Measurements from ENCODE around the gene STAM.
"Not testable (repeated sequence)": the region's sequence is repeated elsewhere in the genome, so short reads cannot be mapped to it uniquely, and the experiment has no call there.

The STAM gene

DNA sequence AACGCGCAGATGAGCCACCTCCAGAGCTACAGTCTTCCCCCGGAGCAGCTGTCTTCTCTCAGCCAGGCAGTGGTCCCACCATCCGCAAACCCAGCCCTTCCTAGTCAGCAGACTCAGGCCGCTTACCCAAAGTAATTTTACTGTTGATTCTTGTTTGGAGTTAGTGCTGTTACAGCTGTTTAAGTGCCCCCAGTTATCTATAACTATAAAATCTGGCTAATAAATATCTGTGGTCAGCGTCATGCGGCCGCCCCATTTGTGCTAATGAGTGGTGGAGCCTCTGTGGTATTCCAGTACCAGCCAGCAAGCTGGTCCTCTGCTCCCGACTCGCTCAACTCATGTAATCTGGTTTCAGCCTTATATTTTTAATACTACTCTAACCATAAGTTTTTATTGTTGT, 64.9 kb downstream of the STAM start:
- H3K36me3 ChIP-seq (ENCODE audit: insufficient read depth, low read length) = peaks cover 82% of the 10 kb centered on the region
- H3K4me3 ChIP-seq (ENCODE audit: low read length) = no peak overlapping the region
- H3K4me1 ChIP-seq (ENCODE audit: insufficient read depth, low read length) = no peaks in the 10 kb centered on the region
- H3K27me3 ChIP-seq (ENCODE audit: insufficient read depth, low read length) = no peaks in the 10 kb centered on the region
- no peak overlapping the region for H3K9ac ChIP-seq (ENCODE audit: low read depth, low read length)
- H3K9me3 ChIP-seq (ENCODE audit: insufficient read depth, low read depth, low read length) = no peaks in the 10 kb centered on the region
- H3K27ac ChIP-seq (ENCODE audit: low read depth, low read length) = no peak overlapping the region
- 94% methylated on average over 10 of the region's 10 CpGs for WGBS

GRCh38 chr10:17709492-17709891, 65.5 kb downstream of the STAM start:
- Histone ChIP-seq H3K27me3 (ENCODE audit: insufficient read depth, low read length) (no peaks in the 10 kb centered on the region), H3K4me1 (ENCODE audit: insufficient read depth, low read length) (no peaks in the 10 kb centered on the region), H3K27ac (ENCODE audit: low read depth, low read length) (no peak overlapping the region), H3K9ac (ENCODE audit: low read depth, low read length) (no peak overlapping the region), H3K9me3 (ENCODE audit: insufficient read depth, low read depth, low read length) (no peaks in the 10 kb centered on the region), H3K36me3 (ENCODE audit: insufficient read depth, low read length) (peaks cover 84% of the 10 kb centered on the region), H3K4me3 (ENCODE audit: low read length) (no peak overlapping the region)
- 89% methylated on average over 5 of the region's 5 CpGs for WGBS

- Histone ChIP-seq H3K4me3 (ENCODE audit: low read length) (no peak overlapping the region), H3K9ac (ENCODE audit: low read depth, low read length) (no peak overlapping the region), H3K36me3 (ENCODE audit: insufficient read depth, low read length) (peaks cover 84% of the 10 kb centered on the region), H3K27ac (ENCODE audit: low read depth, low read length) (no peak overlapping the region), H3K9me3 (ENCODE audit: insufficient read depth, low read depth, low read length) (no peaks in the 10 kb centered on the region), H3K4me1 (ENCODE audit: insufficient read depth, low read length) (no peaks in the 10 kb centered on the region), H3K27me3 (ENCODE audit: insufficient read depth, low read length) (no peaks in the 10 kb centered on the region)
- whole genome bisulfite sequencing = 94% methylated on average over 4 of the region's 4 CpGs
These were observed 66.2 kb downstream of the STAM start for GRCh38 chr10:17710181-17710580.

DNA sequence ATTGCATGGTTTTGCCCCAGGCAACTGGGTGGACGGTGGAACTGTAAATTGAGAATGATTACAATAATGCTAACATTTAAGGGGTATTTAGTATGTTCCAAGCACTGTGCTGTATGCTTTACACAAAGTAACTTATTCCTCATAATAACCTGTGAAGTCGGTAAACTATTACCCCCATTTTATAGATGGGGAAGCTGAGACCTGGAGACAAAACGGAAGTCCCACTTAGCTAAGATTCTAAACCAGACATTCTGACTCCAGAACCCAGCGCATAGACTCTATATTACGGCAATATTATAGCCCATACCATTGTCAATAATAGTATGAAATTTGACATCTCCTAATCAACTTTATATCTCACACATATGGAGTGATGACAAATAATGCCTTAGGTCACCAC, 68.1 kb downstream of the STAM start:
- Histone ChIP-seq H3K27ac (ENCODE audit: low read depth, low read length) (no peak overlapping the region), H3K9ac (ENCODE audit: low read depth, low read length) (no peak overlapping the region), H3K27me3 (ENCODE audit: insufficient read depth, low read length) (no peaks in the 10 kb centered on the region), H3K9me3 (ENCODE audit: insufficient read depth, low read depth, low read length) (no peaks in the 10 kb centered on the region), H3K4me1 (ENCODE audit: insufficient read depth, low read length) (no peaks in the 10 kb centered on the region), H3K4me3 (ENCODE audit: low read length) (no peak overlapping the region), H3K36me3 (ENCODE audit: insufficient read depth, low read length) (peaks cover 86% of the 10 kb centered on the region)
- 96% methylated on average over 5 of the region's 5 CpGs for WGBS

DNA sequence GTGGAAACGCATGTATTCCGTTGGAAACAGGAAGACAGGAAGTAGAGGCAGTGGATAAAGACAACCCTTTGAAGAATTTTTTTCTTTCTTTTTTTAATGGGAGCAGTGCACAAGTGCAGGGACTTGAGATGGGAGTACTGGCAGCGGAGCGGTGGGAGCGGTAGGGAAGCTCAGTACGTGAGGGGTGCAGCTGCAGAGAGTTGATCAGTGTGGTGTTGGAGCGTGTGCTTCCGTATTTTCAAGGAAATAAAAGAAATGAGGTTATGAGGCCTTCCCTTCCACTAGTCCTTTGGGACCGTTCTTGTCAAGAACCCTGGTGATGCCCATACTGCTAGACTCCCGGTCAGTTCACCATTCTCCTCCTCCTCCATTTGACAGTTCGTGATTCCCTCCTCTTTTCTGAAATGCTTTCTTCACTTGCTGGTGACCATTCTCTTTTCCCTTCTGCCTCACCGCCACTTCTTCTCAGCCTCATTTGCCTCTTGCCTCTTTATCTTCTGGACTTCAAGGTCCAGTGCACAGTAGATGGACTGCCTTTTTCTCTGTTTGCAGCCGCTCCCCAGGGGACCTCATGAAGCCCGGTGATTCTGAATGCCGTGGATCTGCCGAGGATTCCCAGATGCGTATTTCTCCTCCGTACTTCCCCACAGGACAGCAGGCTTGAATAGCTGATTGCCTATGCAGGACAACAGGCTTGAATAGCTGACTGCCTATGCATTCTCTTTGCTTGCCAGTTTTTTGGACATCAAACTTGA, 68.9 kb downstream of the STAM start:
- Histone ChIP-seq H3K36me3 (ENCODE audit: insufficient read depth, low read length) (peaks cover 89% of the 10 kb centered on the region), H3K4me1 (ENCODE audit: insufficient read depth, low read length) (no peaks in the 10 kb centered on the region), H3K27me3 (ENCODE audit: insufficient read depth, low read length) (no peaks in the 10 kb centered on the region), H3K9ac (ENCODE audit: low read depth, low read length) (no peak overlapping the region), H3K9me3 (ENCODE audit: insufficient read depth, low read depth, low read length) (no peaks in the 10 kb centered on the region), H3K27ac (ENCODE audit: low read depth, low read length) (no peak overlapping the region), H3K4me3 (ENCODE audit: low read length) (no peak overlapping the region; the same call in 1 of the 2 replicates)
- WGBS = 83% methylated on average over 18 of the region's 18 CpGs

- H3K27ac ChIP-seq (ENCODE audit: low read depth, low read length) = no peak overlapping the region
- no peaks in the 10 kb centered on the region for H3K4me1 ChIP-seq (ENCODE audit: insufficient read depth, low read length)
- H3K4me3 ChIP-seq (ENCODE audit: low read length) = no peak overlapping the region
- 91% methylated on average over 10 of the region's 10 CpGs for WGBS
- H3K27me3 ChIP-seq (ENCODE audit: insufficient read depth, low read length) = no peaks in the 10 kb centered on the region
- no peaks in the 10 kb centered on the region for H3K9me3 ChIP-seq (ENCODE audit: insufficient read depth, low read depth, low read length)
- H3K36me3 ChIP-seq (ENCODE audit: insufficient read depth, low read length) = peaks cover 82% of the 10 kb centered on the region
- no peak overlapping the region for H3K9ac ChIP-seq (ENCODE audit: low read depth, low read length)
These were observed 69.8 kb downstream of the STAM start for GRCh38 chr10:17713758-17714157.

DNA sequence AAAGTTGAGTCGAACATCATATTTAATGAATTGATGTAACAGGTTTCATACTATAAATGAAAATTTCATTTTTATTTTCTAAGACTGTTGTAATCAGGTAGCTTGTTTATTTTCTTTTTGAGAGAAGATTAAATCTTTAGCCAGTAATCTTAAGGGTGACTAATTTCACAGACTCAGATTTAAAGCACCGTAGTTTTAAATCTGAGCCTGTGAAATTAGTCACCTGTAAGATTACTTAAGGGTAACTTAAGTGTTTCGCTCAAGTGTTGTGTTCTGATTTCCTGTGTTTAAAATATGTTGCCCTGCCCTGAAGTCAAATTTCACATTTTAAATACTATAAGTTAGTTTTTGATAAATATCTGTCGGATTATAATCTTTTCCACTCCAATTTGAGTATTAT, 72.2 kb downstream of the STAM start:
- no peak overlapping the region for H3K4me3 ChIP-seq (ENCODE audit: low read length)
- H3K27ac ChIP-seq (ENCODE audit: low read depth, low read length) = no peak overlapping the region
- H3K4me1 ChIP-seq (ENCODE audit: insufficient read depth, low read length) = no peaks in the 10 kb centered on the region
- H3K9ac ChIP-seq (ENCODE audit: low read depth, low read length) = no peak overlapping the region
- WGBS = 100% methylated on average over 2 of the region's 4 CpGs
- no peaks in the 10 kb centered on the region for H3K9me3 ChIP-seq (ENCODE audit: insufficient read depth, low read depth, low read length)
- H3K36me3 ChIP-seq (ENCODE audit: insufficient read depth, low read length) = peaks cover 64% of the 10 kb centered on the region
- H3K27me3 ChIP-seq (ENCODE audit: insufficient read depth, low read length) = no peaks in the 10 kb centered on the region

GRCh38 chr10:17722317-17723014, 78.5 kb downstream of the STAM start:
- H3K27me3 ChIP-seq (ENCODE audit: insufficient read depth, low read length); H3K4me3 ChIP-seq (ENCODE audit: low read length): not testable (repeated sequence)
- WGBS = 92% methylated on average over 24 of the region's 25 CpGs

GRCh38 chr10:17725703-17726102, 81.8 kb downstream of the STAM start:
- Histone ChIP-seq H3K9me3 (ENCODE audit: insufficient read depth, low read depth, low read length) (peaks cover 7% of the 10 kb centered on the region; the same call in 1 of the 2 replicates), H3K4me1 (ENCODE audit: insufficient read depth, low read length) (no peaks in the 10 kb centered on the region), H3K9ac (ENCODE audit: low read depth, low read length) (no peak overlapping the region), H3K4me3 (ENCODE audit: low read length) (no peak overlapping the region), H3K27ac (ENCODE audit: low read depth, low read length) (no peak overlapping the region), H3K36me3 (ENCODE audit: insufficient read depth, low read length) (peaks cover 5% of the 10 kb centered on the region), H3K27me3 (ENCODE audit: insufficient read depth, low read length) (no peaks in the 10 kb centered on the region)
- WGBS = 91% methylated on average over 7 of the region's 7 CpGs

More at GRCh38 chr10:17722317-17723014, 78.5 kb downstream of the STAM start:
- H3K9ac ChIP-seq (ENCODE audit: low read depth, low read length); H3K27ac ChIP-seq (ENCODE audit: low read depth, low read length); H3K36me3 ChIP-seq (ENCODE audit: insufficient read depth, low read length); H3K4me1 ChIP-seq (ENCODE audit: insufficient read depth, low read length); H3K9me3 ChIP-seq (ENCODE audit: insufficient read depth, low read depth, low read length): not testable (repeated sequence)

- Histone ChIP-seq H3K27ac (ENCODE audit: low read depth, low read length) (no peak overlapping the region), H3K4me1 (ENCODE audit: insufficient read depth, low read length) (no peaks in the 10 kb centered on the region), H3K9me3 (ENCODE audit: insufficient read depth, low read depth, low read length) (no peaks in the 10 kb centered on the region), H3K4me3 (ENCODE audit: low read length) (no peak overlapping the region), H3K27me3 (ENCODE audit: insufficient read depth, low read length) (no peaks in the 10 kb centered on the region), H3K36me3 (ENCODE audit: insufficient read depth, low read length) (no peaks in the 10 kb centered on the region; the same call in 1 of the 2 replicates), H3K9ac (ENCODE audit: low read depth, low read length) (no peak overlapping the region)
- WGBS = 91% methylated on average over 6 of the region's 6 CpGs
These were observed 85.7 kb downstream of the STAM start for GRCh38 chr10:17729630-17730029.

DNA sequence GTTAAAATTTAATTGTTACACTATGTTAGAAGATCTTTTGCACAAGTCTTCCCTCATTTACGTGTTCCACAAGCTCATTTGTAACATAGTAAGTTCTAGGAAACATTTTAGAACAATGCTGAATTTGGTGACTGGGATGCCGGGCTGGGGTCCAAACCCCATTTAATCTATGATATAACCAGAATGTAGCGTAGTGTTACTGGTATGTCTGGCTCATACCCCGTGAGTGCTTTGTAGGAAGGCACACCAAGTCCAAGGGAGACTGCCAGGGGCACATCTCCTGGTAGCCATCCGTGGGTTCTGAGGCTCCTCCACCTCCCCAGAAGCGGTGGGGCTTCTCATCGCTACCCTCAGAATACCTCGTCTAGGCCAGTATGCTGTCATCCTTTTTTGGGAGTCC, 86.7 kb downstream of the STAM start:
- Histone ChIP-seq H3K9ac (ENCODE audit: low read depth, low read length) (no peak overlapping the region), H3K27me3 (ENCODE audit: insufficient read depth, low read length) (no peaks in the 10 kb centered on the region), H3K9me3 (ENCODE audit: insufficient read depth, low read depth, low read length) (no peaks in the 10 kb centered on the region), H3K36me3 (ENCODE audit: insufficient read depth, low read length) (no peaks in the 10 kb centered on the region), H3K4me3 (ENCODE audit: low read length) (no peak overlapping the region), H3K4me1 (ENCODE audit: insufficient read depth, low read length) (no peaks in the 10 kb centered on the region), H3K27ac (ENCODE audit: low read depth, low read length) (no peak overlapping the region)
- 94% methylated on average over 8 of the region's 8 CpGs for WGBS
